CD4-positive, alpha-beta T cell (primary cell): ENCODE results near the gene TPCN1. TPM values are rescaled to one million over a fixed set of nuclear protein-coding genes. Genes with fewer than 3 reads are reported as not detected.
"Not testable (repeated sequence)": the region's sequence is repeated elsewhere in the genome, so short reads cannot be mapped to it uniquely, and the experiment has no call there.

ENCODE experiments used
- ATAC-seq: fragments of 200-7000 bp; cut with Tn5 transposase; one replicate; pipeline ENCODE4 v1.10.0; 2022; ENCODE audit warnings: mild to moderate bottlenecking; ENCODE audit not compliant: poor library complexity
- CTCF ChIA-PET: fragments of 350-600 bp; sonication (Branson Sonifier 250); formaldehyde crosslinking; loops from one replicate; lab custom pipeline; 2021; ENCODE audit warnings: antibody characterized with exemption, inconsistent platforms; lab: Charles Lee
- POLR2A ChIA-PET: fragments of 350-600 bp; sonication (Branson Sonifier 250); formaldehyde crosslinking; loops from one replicate; lab custom pipeline; 2021; ENCODE audit warnings: antibody characterized with exemption, inconsistent platforms; lab: Charles Lee
- DNase-seq, 14 experiments: peaks; one replicate each; pipeline ENCODE4 v3.0.0-alpha.2; 2013 to 2020; ENCODE audit warnings: mixed read lengths in 2 of 14
- H3K27ac ChIP-seq, 2 donors: one replicate each; pipeline versions ENCODE4 v1.5.1 to v1.7.0; 2013; ENCODE audit warnings: low read length in 2 of 2, low read depth in 1 of 2, mild to moderate bottlenecking in 1 of 2
- H3K27me3 ChIP-seq, 2 experiments: 1 replicate in 1 of 2; 2 replicates in 1 of 2; pipeline versions ENCODE4 v1.6.1 to v1.7.0; 2013; ENCODE audit warnings: low read length in 2 of 2, control low read depth in 1 of 2, mild to moderate bottlenecking in 1 of 2, moderate library complexity in 1 of 2; ENCODE audit not compliant: insufficient read depth in 2 of 2, control insufficient read depth in 1 of 2
- H3K36me3 ChIP-seq: one replicate; pipeline ENCODE4 v1.6.1; 2013; ENCODE audit warnings: low read length, control low read depth; ENCODE audit not compliant: insufficient read depth
- H3K4me1 ChIP-seq: one replicate; pipeline ENCODE4 v1.6.1; 2013; ENCODE audit warnings: low read length, control low read depth; ENCODE audit not compliant: insufficient read depth
- H3K4me3 ChIP-seq: one replicate; pipeline ENCODE4 v1.5.1; 2013; ENCODE audit warnings: mild to moderate bottlenecking, low read length, moderate library complexity
- H3K9me3 ChIP-seq, 2 experiments: 1 replicate in 1 of 2; 2 replicates in 1 of 2; pipeline versions ENCODE4 v1.6.1 to v1.7.0; 2013; ENCODE audit warnings: low read length in 2 of 2, mild to moderate bottlenecking in 2 of 2, control low read depth in 1 of 2, moderate library complexity in 1 of 2; ENCODE audit not compliant: control insufficient read depth in 1 of 2, insufficient read depth in 1 of 2
- H3K27ac Mint-ChIP-seq: one replicate; pipeline ENCODE4 v1.8.0; 2020; ENCODE audit warnings: mixed read lengths
- H3K27me3 Mint-ChIP-seq: one replicate; pipeline ENCODE4 v1.8.0; 2021; ENCODE audit warnings: mixed read lengths
- H3K36me3 Mint-ChIP-seq: one replicate; pipeline ENCODE4 v1.8.0; 2021; ENCODE audit warnings: low read depth, mixed read lengths
- H3K4me1 Mint-ChIP-seq: one replicate; pipeline ENCODE4 v1.8.0; 2021; ENCODE audit warnings: low read depth, mixed read lengths
- H3K4me3 Mint-ChIP-seq: one replicate; pipeline ENCODE4 v1.8.0; 2020; ENCODE audit warnings: mild to moderate bottlenecking, mixed read lengths
- H3K9me3 Mint-ChIP-seq: one replicate; pipeline ENCODE4 v1.8.0; 2020; ENCODE audit warnings: mixed read lengths
- CTCF ChIP-seq: fragments of 200-600 bp; IDR thresholded peaks from one replicate; pipeline ENCODE4 v1.8.0; 2022; ENCODE audit warnings: antibody characterized with exemption, mild to moderate bottlenecking
- intact Hi-C, 2 experiments: fragments of 100-400 bp; cut with DNase I in 1 of 2; cut with micrococcal nuclease in 1 of 2; formaldehyde crosslinking; loops; one replicate each; pipeline versions ENCODE4 v1.15.1 to v1.9.0; 2023 to 2025; cut with DNase I, micrococcal nuclease
- total RNA-seq, 174 experiments: library from RNA in 2 of 174; stranded (reverse) in 2 of 174; gene quantifications; one replicate each; pipeline ENCODE4 v1.2.3 and lab custom pipeline; 2021 to 2026

TPCN1 gene
- total RNA-seq, 2 experiments from 2014 or later, result 52.4 to 59.7 TPM

- H3K27ac ChIP-seq, result no peak overlapping the region
- DNase-seq, result no peak
- H3K27me3 Mint-ChIP-seq, result no peaks in the 10 kb centered on the region
- ChIA-PET CTCF (no interaction called here), POLR2A (interaction anchor here (0.5 to 0.7 kb wide), 2 partner anchors 27 to 90 kb away, joined by 3 read pairs; no protein-coding TSS in a partner anchor)
- no peaks in the 10 kb centered on the region for H3K36me3 ChIP-seq
- no peaks in the 10 kb centered on the region for H3K36me3 Mint-ChIP-seq
- TF ChIP-seq CTCF, result no peak
- peaks cover 27% of the 10 kb centered on the region for H3K4me1 Mint-ChIP-seq
- H3K27ac Mint-ChIP-seq, result no peak overlapping the region
- no peak overlapping the region for H3K4me3 ChIP-seq
- H3K9me3 Mint-ChIP-seq, result no peaks in the 10 kb centered on the region
- no peak for ATAC-seq
- no peak overlapping the region for H3K4me3 Mint-ChIP-seq
- H3K9me3 ChIP-seq, result peaks cover 0 to 4% of the 10 kb centered on the region in 2 experiments
- intact Hi-C loops, result no loop called here
- H3K27me3 ChIP-seq, result no peaks in the 10 kb centered on the region
- peaks cover 26% of the 10 kb centered on the region for H3K4me1 ChIP-seq
These were observed 16.5 kb upstream of the TPCN1 start for GRCh38 chr12:113204804-113205203.

DNA sequence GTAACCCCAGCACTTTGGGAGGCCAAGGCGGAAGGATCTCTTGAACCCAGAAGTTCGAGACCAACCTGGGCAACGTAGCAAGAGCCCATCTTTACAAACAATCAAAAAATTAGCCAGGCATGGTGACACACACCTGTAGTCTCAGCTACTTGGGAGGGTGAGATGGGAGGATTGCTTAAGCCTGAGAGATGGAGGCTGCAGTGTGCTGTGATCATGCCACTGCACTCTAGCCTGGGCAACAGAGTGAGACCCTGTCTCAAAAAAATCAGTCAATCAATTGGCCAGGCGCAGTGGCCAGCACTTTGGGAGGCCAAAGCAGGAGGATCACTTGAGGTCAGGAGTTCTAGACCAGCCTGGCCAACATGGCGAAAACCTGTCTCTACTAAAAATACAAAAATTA, 14.5 kb upstream of the TPCN1 start:
- H3K9me3 Mint-ChIP-seq, result not testable (repeated sequence)
- CTCF ChIA-PET, result interaction anchor here (2.4 kb wide), 1 partner anchor 26 kb away, joined by 8 read pairs; no protein-coding TSS in a partner anchor

GRCh38 chr12:113207613-113208040, 13.6 kb upstream of the TPCN1 start:
- Histone ChIP-seq H3K4me1 (peaks cover 44% of the 10 kb centered on the region), H3K4me3 (no peak overlapping the region), H3K9me3 (no peaks in the 10 kb centered on the region), H3K36me3 (no peaks in the 10 kb centered on the region), H3K27me3 (no peaks in the 10 kb centered on the region), H3K27ac (peak overlapping the region; percentile 57 to 59)
- H3K27me3 Mint-ChIP-seq, result no peaks in the 10 kb centered on the region
- DNase-seq, result peak in 5 of 14 experiments; percentile 21 to 61 (median 45)
- no peak overlapping the region for H3K4me3 Mint-ChIP-seq
- H3K36me3 Mint-ChIP-seq, result no peaks in the 10 kb centered on the region
- peak overlapping the region; percentile 82 for H3K27ac Mint-ChIP-seq
- no peak for TF ChIP-seq CTCF
- POLR2A ChIA-PET, result interaction anchor here (0.6 to 2.1 kb wide), 5 partner anchors 12 to 22 kb away, joined by 3 to 24 read pairs (median 4); partner anchors contain the start of genes DDX54, RITA1 and TPCN1
- H3K9me3 Mint-ChIP-seq, result no peaks in the 10 kb centered on the region
- H3K4me1 Mint-ChIP-seq, result peaks cover 41% of the 10 kb centered on the region
- intact Hi-C loops, result loop anchor here in 1 of 2 experiments (1.0 to 2.0 kb wide), 3 partner anchors 10 to 23 kb away; partner anchors contain the start of genes DDX54 and RITA1
- CTCF ChIA-PET, result interaction anchor here (2.4 kb wide), 1 partner anchor 25 kb away, joined by 8 read pairs; no protein-coding TSS in a partner anchor
- peak; percentile 69 for ATAC-seq

More for the DNA sequence above, 14.5 kb upstream of the TPCN1 start:
- intact Hi-C loops, result loop anchor here in 1 of 2 experiments (2.0 kb wide), 1 partner anchor 22 kb away; the partner anchor contains the start of genes DDX54 and RITA1
- peak overlapping the region; percentile 82 for H3K27ac Mint-ChIP-seq
- H3K9me3 ChIP-seq, H3K27me3 ChIP-seq, H3K27me3 Mint-ChIP-seq, H3K27ac ChIP-seq, ATAC-seq, H3K4me3 ChIP-seq, H3K36me3 Mint-ChIP-seq, H3K4me3 Mint-ChIP-seq, DNase-seq, H3K36me3 ChIP-seq: not testable (repeated sequence)
- H3K4me1 ChIP-seq, result peaks cover 44% of the 10 kb centered on the region
- H3K4me1 Mint-ChIP-seq, result peaks cover 41% of the 10 kb centered on the region
- POLR2A ChIA-PET, result interaction anchor here (2.1 kb wide), 1 partner anchor 21 kb away, joined by 8 read pairs; the partner anchor contains the start of genes DDX54 and RITA1
